Limb (tissue), 2 donors: ENCODE measurements around the gene DRC7.

Experiments used
- DNase-seq, 2 donors: peaks; one replicate each; pipeline ENCODE4 v3.0.0-alpha.2; 2016; ENCODE audit errors: extremely low spot score in 2 of 2

The DRC7 gene

GRCh38 chr16:57690782-57691471 is 3.7 kb upstream of the DRC7 start:
- no peak for DNase-seq

GRCh38 chr16:57692636-57693035 is 2.0 kb upstream of the DRC7 start:
- DNase-seq: no peak

GRCh38 chr16:57693550-57693949 is 1.1 kb upstream of the DRC7 start:
- DNase-seq: no peak

- no peak for DNase-seq
These were observed 328 bp upstream of the DRC7 start for GRCh38 chr16:57694231-57694724.

- DNase-seq: no peak
These were observed 1.1 kb downstream of the DRC7 start for GRCh38 chr16:57695680-57696069.

GRCh38 chr16:57696240-57696639 is 1.6 kb downstream of the DRC7 start:
- no peak for DNase-seq

- DNase-seq: no peak
These were observed 3.4 kb downstream of the DRC7 start for GRCh38 chr16:57697896-57698537.

- DNase-seq: no peak
These were observed 4.3 kb downstream of the DRC7 start for GRCh38 chr16:57698812-57699405.

- DNase-seq: no peak
These were observed 4.9 kb downstream of the DRC7 start for GRCh38 chr16:57699481-57699880.

- no peak for DNase-seq
These were observed 5.3 kb downstream of the DRC7 start for GRCh38 chr16:57699899-57700298.

GRCh38 chr16:57700781-57701551 is 6.4 kb downstream of the DRC7 start:
- no peak for DNase-seq

GRCh38 chr16:57701759-57702371 is 7.3 kb downstream of the DRC7 start:
- DNase-seq: no peak

- no peak for DNase-seq
These were observed 8.9 kb downstream of the DRC7 start for GRCh38 chr16:57703416-57704010.

GRCh38 chr16:57704011-57704904 is 9.7 kb downstream of the DRC7 start:
- no peak for DNase-seq

GRCh38 chr16:57704905-57705852 is 10.6 kb downstream of the DRC7 start:
- DNase-seq: no peak

GRCh38 chr16:57706717-57707116 is 12.1 kb downstream of the DRC7 start:
- no peak for DNase-seq

GRCh38 chr16:57707331-57707730 is 12.7 kb downstream of the DRC7 start:
- no peak for DNase-seq

GRCh38 chr16:57708168-57708567 is 13.6 kb downstream of the DRC7 start:
- DNase-seq: no peak

GRCh38 chr16:57709663-57710062 is 15.1 kb downstream of the DRC7 start:
- DNase-seq: no peak
